HL-60 (cell line): Measurements from ENCODE around the gene RIBC1.
A peak's percentile ranks its signal among the peaks of the same experiment; 100 is the strongest.

Source experiments
- CTCF ChIP-seq: IDR thresholded peaks from one replicate; pipeline ENCODE4 v1.5.1; 2011; ENCODE audit warnings: low read length, control low read depth, inconsistent platforms; ENCODE audit not compliant: insufficient read depth
- POLR2AphosphoS5 ChIP-seq: IDR thresholded peaks from 2 replicates; pipeline ENCODE4 v1.6.1; 2012; ENCODE audit warnings: low read depth
- REST ChIP-seq: IDR thresholded peaks from 2 replicates; pipeline ENCODE4 v1.6.1; 2012; ENCODE audit warnings: low read depth; ENCODE audit not compliant: insufficient replicate concordance

- TF ChIP-seq CTCF (no peak), POLR2AphosphoS5 (peak; percentile 72), REST (no peak)
Measured at GRCh38 chrX:53433651-53434639, 11.3 kb downstream of the RIBC1 start, which contains the start of gene HSD17B10.
